ENCODE measurements around the gene CTPS2.
"Not testable (repeated sequence)": the region's sequence is repeated elsewhere in the genome, so short reads cannot be mapped to it uniquely, and the experiment has no call there.

CTPS2 gene

DNA sequence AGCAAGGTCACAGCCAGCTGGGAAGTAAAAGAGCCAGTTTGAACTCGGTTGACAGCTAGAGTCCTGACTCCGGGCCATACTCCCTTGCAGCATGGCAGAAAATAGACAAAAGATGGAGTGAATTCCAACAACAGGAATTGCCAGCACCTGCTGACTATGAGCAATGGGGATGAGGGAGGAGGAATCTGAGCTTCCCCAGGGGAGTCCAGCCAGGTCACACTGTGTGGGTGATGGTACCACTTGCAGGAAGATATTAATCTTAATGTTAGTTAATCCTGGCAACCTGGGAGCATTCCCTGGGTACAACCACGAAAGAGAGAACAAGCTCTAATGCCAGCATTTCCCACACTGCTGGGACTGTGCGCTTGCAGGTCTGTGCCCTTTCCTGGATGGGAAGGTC, 110.6 kb downstream of the CTPS2 start:
- DNase-seq, result no peak

DNA sequence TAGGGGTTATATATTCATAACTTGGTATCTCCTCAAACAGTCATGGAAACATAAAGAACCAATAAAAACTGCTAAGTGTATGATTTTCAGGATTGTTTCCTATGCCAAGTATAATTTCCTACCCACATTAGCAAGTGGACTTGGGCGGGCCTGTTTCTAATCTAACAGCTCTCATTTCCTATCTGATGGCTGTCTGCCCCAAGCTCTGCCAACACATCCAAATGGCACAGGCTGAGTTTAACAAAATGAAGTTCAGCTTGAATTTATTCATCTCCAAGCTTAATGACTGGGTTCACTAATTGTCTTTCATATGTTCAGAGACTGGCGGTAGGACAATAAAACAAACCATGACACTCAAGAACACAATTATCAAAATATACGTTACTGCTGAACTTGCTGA, 118.0 kb downstream of the CTPS2 start:
- DNase-seq, result no peak

DNA sequence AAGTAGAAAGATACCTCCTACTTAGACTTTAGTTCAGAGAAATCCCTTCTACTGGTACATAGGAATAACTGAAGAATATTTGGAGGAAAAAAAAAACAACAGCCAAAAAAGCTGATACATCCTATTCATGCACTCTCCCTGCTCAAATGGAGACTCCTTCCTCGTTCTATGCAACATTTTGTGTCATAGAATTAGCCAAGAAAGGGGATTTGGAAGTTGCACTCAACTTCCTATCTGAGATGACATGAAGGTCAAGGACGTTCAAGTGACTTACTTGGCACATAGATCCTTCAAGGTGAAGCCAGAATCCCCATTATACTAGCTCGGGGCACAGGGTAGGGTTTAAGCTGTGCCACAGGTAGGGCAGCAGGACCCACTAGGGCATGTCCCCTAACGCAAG, 118.7 kb downstream of the CTPS2 start:
- no peak for DNase-seq

DNA sequence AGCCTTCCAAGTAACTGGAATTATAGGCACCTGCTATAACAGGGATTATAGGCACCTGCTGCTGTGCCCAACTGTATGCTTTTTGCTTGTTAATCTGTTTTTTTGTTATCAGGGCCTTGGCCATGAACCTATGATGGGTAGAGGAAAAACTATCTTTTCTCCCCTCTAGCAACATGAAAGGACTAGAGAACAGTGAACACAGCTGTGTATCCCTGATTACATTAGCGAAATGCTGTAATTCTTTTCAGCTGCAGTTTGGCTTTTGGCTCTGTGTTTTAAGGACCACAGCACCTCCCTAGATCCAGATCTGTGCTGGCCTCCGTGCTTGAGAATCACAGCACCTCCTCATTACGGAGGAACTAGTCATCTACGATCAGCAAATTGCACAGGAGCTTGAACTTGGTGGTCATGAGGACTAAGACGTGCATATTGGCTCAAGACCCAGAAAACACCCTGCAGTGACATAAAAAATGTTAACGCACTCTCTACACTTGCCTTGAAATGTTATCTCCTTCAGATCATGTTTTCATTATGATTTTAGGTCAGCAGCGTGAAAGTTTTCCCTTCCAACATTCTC, 120.2 kb downstream of the CTPS2 start:
- no peak for DNase-seq

DNA sequence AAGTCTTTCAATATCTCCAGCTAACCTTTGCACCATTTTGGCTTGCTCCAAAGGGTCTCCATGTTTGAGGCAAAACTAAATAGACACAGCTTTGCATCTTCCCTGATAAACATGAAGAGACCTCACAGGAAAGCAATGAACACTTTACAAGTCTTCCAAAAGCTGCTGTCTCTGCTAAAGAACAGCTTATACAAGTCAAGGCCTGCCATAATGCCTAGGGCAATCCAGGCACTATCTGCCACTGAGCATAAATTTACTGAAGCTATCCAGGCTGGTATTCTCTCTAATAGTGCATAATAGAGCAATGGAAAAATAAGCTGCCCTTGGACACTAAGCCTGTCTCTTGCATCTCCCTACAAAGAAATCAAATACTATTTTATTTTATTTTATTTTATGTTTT, 122.6 kb downstream of the CTPS2 start:
- DNase-seq, result no peak

DNA sequence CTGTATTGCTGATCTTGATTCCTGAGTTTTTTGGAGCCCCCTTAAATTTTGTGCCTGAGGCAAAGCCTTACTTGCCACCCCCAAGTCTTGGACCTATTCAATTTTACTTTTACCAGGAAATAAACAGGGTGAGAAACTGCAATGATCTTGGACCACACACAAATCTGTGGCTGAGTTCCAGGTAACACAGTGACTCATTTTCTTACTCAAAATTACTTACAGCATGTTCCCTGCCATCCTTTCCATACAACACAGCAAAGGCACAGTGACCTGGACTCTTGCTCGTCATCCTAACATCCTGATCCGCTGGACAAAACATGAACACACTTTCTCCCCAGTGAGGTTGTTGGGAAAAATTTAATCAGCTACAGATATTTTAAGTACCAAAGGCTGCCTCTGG, 123.3 kb downstream of the CTPS2 start:
- DNase-seq, result no peak

DNA sequence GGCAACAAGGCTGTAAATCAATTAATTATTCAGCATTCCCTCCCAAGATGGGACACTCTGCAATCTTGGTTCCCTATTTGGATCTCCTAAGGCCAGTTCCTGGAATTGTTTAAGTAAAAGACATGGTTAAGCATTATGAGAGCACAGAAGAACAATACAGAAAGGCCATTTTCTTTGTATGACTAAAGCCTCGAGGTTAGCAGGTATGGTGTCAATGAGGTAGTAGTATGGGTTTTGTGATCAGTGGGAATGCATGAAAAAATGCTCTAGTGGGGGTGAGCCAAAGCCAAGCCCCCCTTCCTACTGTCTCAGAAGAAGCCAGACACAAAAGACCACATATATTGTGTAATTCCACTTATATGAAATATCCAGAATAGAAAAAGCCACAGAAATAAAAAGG, 124.2 kb downstream of the CTPS2 start:
- no peak for DNase-seq

DNA sequence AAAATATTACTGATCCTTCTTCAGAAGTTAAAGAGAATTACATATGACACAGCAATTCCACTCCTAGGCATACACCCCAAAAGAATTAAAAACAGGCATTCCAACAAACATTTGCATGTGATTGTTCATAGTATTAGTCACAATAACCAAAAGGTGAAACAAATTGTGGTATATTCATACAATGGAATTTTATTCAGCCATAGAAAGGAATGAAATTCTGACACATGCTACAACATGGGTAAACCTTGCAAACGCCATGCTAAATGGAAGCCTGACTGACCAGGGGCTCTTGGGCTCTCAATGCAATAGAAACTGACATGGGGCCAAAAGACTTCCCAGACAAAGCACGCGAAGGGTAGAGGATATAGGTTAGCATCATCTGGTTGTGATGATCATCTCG, 124.6 kb downstream of the CTPS2 start:
- no peak for DNase-seq

DNA sequence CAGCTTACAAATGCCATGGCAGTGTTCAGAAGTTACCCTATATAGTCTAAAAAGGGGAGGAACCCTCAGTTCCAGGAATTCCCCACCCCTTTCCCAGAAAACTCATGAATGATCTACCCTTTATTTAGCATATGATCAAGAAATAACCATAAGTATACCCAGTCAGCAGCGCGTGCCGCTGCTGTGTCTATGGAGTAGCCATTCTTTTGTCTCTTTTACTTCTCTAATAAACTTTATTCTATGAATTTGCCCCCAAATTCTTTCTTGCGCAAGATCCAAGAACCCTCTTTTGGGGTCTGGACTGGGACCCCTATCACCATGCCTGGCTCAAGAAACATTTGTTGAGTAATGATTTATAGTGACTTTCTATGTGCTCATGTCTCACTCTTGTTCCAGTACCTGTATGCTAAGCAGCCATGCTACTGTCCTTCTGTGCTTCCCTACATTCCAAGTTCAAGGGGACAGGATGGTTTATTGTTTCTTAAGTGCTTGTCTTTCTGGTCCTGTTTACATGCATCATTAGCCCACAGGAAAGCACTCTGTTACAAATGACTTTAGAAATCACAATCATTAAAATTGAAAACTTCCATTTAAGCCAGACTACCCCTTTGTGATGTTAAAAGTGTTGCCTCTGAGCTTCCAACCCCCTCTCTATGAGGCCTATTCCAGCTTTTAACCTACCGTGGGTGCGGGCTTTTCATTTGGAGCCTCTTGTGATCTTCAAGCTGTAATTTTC, 125.9 kb downstream of the CTPS2 start:
- no peak for DNase-seq

DNA sequence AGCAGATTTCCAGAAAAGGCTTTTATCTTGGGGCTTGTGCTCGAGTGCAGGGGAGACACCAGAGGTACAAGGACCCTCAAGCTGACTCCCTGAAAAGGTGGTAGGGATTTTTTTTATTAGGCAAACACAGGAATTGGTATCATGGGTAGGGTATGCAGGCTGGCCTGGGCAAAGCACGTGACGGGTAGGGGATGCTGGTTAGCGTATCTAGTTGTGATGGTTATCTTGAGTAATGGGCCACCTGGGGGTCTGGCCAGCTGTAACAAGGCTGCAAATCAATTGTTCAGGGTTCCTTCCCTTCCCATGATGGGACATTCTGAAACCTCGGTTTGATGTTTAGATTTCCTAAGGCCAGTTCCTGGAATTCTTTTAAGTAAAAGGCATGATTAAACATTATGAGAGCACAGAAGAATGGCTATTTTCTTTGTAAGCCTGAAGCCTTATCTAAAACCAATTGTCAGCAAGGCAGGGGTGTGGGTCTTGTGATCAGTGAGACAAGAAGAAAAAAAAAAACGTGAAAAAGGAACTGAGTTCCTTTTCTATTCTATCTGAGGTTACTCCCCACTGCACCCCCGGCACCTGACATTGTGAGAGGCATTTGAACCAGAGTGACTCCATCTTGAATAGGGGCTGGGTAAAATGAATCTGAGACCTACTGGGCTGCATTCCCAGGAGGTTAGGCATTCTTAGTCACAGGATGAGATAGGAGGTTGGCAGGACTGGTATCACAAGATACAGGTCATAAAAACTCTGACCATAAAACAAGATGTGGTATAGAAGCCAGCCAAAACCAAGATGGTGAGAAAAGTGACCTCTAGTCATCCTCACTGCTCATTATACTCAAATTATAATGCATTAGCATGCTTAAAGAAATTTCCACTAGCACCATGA, 126.7 kb downstream of the CTPS2 start:
- DNase-seq, result no peak

DNA sequence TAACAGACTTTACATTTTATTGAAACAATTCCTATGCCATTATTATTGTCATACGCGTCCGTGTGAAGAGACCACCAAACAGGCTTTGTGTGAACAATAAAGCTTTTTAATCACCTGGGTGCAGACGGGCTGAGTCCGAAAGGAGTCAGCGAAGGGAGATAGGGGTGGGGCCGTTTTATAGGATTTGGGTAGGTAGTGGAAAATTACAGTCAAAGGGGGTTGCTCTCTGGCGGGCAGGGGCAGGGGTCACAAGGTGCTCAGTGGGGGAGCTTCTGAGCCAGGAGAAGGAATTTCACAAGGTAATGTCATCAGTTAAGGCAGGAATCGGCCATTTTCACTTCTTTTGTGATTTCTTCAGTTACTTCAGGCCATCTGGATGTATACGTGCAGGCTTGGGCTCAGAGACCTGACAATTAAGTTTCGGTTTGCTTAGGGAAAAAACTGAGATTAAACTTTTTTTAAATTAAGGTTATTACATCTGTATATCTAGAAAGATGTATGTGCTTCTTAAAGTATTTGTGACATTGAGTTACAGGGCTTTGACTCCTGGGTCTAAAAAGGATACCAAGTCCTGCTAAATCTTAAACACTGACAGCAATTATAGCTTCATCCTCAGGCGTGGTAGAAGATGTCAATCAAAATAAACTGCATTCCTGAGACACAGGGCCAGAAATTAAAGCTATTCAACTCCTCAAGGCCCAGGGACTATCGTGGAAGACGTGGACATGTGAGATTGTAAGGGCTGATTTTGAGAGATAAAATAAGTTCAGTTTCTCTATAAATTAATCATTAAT, 132.3 kb downstream of the CTPS2 start:
- DNase-seq, result not testable (repeated sequence)

DNA sequence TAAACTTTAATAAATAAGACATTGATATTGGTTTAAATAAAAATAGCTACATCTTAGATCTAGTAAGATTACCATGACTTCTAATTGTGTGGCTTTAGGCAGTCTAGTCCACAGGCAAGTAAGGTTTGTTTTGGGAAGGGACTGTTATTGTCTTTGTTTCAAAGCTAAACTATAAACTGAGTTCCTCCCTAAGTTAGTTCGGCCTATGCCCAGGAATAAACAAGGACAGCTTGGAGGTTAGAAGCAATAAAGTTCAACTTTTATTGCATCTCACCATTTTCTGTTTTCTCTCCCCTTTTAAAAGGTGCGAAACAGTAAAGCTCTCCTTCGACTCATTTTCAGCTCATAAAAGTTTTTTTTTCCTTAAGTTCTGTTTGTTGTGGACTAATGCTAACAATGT, 133.0 kb downstream of the CTPS2 start:
- no peak for DNase-seq

DNA sequence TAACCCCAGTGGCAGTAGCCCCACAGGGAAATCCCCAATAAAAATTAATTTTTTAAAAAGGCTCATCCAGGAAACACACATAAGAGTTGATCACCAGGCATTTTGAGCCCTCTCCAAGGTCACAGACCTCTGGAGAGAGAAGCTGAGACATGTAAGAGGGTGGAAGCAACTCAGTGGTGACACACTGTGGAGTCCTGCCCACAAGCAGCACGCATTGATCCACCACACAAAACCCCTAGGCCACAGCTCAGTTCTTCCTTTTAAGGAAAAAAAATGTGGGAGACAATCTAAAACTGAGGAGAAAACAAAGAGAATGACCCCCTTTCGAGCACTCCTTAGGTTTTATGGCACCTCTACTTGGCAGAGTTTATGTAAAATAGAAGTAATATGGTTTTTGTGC, 134.3 kb downstream of the CTPS2 start:
- DNase-seq, result no peak

DNA sequence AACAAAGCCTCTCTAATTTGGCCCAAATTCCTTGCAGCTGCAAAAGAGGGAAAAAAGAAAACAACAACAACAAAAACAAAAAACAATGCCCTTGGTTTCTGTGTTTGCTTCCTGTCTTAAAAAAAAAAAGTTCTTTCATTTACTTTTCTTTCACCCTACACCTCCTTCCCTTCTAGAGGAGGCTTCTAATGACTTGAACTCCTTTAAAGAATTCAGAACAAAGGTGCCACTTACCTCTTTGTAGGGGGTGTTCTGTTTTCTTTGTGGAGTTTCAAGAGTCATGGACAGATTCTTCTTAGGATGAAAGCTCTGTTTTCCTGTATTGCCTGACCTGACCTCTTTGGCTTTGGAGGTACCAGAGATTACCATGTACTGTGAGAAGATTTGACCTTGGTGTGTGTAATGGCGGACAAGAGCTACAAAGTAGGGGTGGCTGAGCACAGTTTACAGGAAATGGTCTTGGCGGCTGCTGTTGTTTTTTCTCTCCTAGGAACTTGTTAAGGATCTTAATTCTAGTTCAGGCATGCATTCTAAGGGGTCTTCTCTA, 134.9 kb downstream of the CTPS2 start:
- no peak for DNase-seq

DNA sequence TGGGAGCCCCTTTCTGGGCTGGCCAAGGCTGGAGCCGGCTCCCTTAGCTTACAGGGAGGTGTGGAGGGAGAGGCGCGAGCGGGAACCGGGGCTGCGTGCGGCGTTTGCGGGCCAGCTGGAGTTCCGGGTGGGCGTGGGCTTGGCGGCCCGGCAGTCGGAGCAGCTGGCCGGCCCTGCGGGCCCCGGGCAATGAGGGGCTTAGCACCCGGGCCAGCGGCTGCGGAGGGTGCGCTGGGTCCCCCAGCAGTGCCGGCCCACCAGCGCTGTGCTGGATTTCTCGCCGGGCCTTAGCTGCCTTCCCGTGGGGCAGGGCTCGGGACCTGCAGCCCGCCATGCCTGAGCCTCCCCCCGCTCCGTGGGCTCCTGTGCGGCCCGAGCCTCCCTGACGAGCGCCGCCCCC, 137.1 kb downstream of the CTPS2 start:
- not testable (repeated sequence) for DNase-seq

DNA sequence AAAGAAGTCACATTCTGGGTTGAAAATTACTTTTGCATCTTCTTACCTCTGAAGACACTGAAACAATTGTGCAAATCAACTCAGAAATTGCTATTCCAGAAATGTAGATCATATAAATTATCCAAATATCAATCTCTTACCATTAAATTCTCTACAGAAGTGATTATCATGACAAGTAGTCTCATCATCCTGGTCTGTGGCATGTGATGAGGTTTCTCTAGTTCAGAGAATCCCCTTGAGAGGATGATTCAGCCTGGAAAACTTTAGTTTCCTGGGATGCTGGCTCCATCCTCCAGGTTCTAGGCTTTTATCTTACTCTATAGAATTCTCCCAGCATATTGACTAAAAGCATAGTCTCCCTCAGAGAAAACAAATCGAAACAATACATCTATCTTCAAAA, 138.7 kb downstream of the CTPS2 start:
- no peak for DNase-seq

DNA sequence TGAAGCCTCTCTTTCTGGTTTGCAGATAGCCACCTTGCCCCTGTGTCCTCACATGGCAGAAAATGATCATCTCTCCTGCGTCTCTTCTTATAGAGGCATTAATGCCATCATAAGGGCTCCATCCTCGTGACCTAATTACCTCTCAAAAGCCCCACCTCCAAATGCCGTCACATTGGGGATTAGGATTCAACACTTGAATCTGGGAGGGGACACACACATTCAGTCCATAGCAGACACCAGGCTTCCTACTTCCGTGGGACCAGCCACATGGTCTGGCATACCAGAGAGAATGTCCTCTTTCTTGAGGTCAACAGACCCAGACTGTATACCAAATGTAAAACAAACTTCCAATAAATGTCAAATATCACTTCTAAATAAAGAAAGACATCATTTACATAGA, 144.8 kb downstream of the CTPS2 start:
- no peak for DNase-seq

DNA sequence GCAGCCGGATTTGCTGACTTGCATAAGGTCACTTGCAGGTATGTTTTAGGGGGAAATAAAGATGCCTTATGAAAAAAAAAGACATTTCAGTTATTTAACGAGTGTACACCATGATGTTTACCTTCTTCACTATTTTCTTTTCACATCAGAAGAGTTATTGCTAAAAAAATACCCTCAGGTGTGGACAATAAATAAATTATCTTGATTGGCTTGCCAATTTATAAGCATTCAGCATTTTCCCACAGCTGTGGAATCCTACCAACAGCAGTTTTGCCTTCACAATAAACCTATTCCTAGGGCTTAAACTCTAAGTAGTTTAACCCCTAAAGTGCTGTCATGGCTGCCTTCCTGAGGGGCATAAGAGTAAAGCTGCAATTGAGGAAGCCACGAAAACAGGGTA, 145.9 kb downstream of the CTPS2 start:
- no peak for DNase-seq

DNA sequence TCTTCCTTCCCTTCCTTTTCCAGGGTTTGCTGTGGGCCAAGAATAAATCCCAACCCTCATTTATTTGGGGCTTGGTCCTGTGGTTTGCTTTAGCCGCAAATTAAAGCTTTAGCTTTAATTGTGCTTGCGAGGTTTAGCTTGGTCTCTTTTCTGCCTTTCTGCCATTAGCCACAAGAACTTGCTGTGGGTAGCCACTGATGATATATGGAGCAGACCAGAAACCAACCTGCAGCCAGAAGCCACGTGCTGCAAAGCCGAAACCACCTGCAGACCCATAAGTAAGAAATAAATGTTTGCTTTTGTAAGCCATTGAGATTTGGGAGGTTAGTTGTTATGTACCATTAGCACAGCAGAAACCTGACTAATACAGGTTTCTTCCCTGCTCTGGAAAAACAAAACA, 152.3 kb downstream of the CTPS2 start:
- DNase-seq, result no peak

DNA sequence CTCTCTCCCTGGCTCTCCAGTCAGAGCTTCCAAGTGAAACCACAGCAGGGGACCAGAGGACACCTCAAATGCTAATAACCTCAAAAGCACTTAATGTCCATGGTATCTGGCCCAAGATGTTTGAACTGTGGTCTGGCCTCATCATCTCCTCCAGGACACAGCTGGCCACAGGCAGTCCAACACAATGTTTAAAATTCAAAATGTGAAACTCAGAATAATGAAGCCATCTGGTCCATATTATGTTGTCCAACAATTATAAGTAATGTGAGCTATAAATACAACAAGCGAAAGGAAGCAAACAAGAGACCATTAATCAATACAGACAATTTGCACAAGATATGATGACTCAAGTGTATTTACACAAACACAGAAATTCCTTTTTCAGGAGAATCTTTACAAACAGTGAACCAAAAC, 153.3 kb downstream of the CTPS2 start:
- no peak for DNase-seq

DNA sequence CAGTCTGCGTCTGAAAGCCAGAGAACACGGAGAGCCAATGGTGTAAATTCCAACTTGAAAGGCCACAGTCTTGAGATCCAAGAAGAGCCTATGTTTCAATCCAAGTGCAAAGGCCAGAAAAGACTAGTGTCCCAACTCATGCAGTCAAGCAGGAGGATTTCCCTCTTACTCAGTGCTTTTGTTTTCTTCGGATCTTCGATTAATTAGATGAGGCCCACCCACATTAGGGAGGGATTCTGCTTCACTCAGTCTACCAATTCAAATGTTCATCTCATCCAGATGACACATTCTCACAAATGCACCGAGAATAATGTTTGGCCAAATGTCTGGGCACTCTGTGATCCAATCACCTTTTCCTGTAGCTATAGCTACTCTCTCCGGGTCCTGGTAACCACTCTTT, 154.0 kb downstream of the CTPS2 start:
- no peak for DNase-seq

DNA sequence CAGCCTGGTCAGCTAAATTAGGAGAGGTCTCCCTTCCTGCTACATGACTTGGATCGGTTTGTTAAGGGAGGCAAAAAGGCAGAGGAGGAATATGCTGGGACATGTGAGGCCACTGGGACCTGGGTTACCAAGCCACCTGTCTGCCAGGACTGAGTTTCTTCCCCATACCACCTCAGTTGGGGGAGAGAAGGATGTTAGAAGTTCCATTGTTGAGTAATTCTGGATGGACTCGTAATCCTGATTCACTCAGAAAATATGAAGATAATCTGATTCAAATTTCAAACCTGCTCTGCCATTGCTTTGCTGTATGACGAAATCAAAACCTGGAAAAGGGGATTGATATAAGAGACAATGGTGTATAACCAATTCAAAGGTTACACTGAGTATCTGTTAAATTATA, 159.9 kb downstream of the CTPS2 start:
- DNase-seq, result no peak

DNA sequence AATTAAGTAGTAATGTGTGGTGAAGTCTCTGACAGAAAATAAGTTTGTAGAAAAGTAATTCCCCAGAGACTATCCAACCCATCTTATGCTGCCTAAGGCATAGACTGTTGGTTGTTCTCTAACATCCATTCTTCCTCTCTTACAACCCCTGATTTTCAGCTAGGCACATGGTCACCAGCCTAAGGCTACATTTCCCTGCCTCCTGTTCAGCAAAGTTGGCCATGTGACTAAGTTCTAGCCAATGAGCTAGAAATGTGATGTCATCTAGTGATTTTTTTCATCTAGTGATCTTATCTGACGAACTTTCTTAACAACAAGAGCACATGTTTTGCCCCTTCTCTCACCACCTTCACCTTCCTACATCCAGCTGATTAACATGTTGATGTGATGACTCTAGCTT, 164.8 kb downstream of the CTPS2 start:
- DNase-seq, result no peak
